PFSK-1 (cell line): Measurements from ENCODE around the gene EEFSEC.

Source experiments
- FOXP2 ChIP-seq: optimal IDR thresholded peaks from 2 replicates; pipeline ENCODE3; 2011; ENCODE audit warnings: borderline replicate concordance, control low read depth, inconsistent platforms; ENCODE audit not compliant: insufficient read depth; ENCODE audit errors: extremely low read length, extremely low read depth
- POLR2AphosphoS5 ChIP-seq: IDR thresholded peaks from 2 replicates; pipeline ENCODE4 v1.6.1; 2012; ENCODE audit warnings: low read depth, mild to moderate bottlenecking, control low read depth, low read length, moderate library complexity
- SIN3A ChIP-seq: IDR thresholded peaks from 2 replicates; pipeline ENCODE4 v1.6.1; 2012; ENCODE audit warnings: mild to moderate bottlenecking, low read length, moderate library complexity, borderline replicate concordance; ENCODE audit not compliant: insufficient read depth
- TAF1 ChIP-seq: IDR thresholded peaks from 2 replicates; pipeline ENCODE4 v1.6.1; 2012; ENCODE audit warnings: low read length, control low read depth, borderline replicate concordance; ENCODE audit not compliant: insufficient read depth
- TF ChIP-seq, protein P1 (sequence below), 2 experiments: IDR thresholded peaks; 2 replicates each; pipeline versions ENCODE4 v1.6.1 to v1.8.0; 2011 to 2012; ENCODE audit warnings: low read depth in 2 of 2, low read length in 2 of 2, control low read depth in 1 of 2, inconsistent platforms in 1 of 2, mild to moderate bottlenecking in 1 of 2, moderate library complexity in 1 of 2; ENCODE audit not compliant: insufficient read depth in 1 of 2

EEFSEC gene

DNA sequence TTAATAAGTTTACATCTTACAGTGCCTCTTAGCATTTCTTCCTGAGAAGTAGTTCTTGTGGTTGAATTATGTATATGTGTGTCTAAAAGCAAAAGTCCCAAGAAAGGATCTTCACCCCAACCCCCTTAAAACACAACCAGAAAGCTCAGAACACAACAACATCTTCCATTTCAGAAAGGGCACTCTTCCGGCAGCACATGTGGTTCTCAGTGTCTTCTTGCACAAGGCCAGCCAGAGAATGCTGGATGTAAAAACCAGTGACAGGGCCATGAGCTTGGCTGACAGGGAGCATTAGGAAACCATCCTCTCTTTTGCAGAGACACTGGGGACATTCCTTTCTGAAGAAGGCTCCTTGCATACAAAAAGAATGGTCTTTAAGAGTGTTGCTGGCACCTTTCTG is 45.0 kb downstream of the EEFSEC start:
- TF ChIP-seq SIN3A (no peak), FOXP2 (no peak), TAF1 (no peak), POLR2AphosphoS5 (no peak)
- TF ChIP-seq, protein P1, sequence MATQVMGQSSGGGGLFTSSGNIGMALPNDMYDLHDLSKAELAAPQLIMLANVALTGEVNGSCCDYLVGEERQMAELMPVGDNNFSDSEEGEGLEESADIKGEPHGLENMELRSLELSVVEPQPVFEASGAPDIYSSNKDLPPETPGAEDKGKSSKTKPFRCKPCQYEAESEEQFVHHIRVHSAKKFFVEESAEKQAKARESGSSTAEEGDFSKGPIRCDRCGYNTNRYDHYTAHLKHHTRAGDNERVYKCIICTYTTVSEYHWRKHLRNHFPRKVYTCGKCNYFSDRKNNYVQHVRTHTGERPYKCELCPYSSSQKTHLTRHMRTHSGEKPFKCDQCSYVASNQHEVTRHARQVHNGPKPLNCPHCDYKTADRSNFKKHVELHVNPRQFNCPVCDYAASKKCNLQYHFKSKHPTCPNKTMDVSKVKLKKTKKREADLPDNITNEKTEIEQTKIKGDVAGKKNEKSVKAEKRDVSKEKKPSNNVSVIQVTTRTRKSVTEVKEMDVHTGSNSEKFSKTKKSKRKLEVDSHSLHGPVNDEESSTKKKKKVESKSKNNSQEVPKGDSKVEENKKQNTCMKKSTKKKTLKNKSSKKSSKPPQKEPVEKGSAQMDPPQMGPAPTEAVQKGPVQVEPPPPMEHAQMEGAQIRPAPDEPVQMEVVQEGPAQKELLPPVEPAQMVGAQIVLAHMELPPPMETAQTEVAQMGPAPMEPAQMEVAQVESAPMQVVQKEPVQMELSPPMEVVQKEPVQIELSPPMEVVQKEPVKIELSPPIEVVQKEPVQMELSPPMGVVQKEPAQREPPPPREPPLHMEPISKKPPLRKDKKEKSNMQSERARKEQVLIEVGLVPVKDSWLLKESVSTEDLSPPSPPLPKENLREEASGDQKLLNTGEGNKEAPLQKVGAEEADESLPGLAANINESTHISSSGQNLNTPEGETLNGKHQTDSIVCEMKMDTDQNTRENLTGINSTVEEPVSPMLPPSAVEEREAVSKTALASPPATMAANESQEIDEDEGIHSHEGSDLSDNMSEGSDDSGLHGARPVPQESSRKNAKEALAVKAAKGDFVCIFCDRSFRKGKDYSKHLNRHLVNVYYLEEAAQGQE (IDR thresholded peaks at IDR 0.05; ENCODE audit: insufficient read depth in 1 of 2, low read depth in 2 of 2, low read length in 2 of 2): no peak

DNA sequence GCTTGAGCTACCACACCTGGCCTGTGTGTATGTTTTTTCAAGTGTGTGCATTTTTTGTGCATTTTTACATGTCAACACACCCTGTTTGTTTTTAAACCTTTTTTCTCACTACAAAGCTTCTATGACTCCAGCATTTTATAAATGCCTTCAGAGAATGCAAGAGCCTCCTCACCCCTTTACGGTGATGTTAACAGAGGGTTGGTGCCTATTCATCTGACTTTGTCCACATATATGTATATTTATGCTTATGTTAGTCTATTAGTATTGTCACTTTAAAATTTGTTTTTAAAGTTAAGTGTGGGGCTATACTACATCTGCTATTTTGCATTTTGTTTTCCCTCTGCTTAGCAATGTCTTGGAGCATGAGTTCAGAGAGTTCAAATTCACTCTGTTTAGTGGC is 45.8 kb downstream of the EEFSEC start:
- no peak for TF ChIP-seq POLR2AphosphoS5
- TF ChIP-seq, protein P1 (IDR thresholded peaks at IDR 0.05; ENCODE audit: insufficient read depth in 1 of 2, low read depth in 2 of 2, low read length in 2 of 2): no peak
- TF ChIP-seq SIN3A: no peak

DNA sequence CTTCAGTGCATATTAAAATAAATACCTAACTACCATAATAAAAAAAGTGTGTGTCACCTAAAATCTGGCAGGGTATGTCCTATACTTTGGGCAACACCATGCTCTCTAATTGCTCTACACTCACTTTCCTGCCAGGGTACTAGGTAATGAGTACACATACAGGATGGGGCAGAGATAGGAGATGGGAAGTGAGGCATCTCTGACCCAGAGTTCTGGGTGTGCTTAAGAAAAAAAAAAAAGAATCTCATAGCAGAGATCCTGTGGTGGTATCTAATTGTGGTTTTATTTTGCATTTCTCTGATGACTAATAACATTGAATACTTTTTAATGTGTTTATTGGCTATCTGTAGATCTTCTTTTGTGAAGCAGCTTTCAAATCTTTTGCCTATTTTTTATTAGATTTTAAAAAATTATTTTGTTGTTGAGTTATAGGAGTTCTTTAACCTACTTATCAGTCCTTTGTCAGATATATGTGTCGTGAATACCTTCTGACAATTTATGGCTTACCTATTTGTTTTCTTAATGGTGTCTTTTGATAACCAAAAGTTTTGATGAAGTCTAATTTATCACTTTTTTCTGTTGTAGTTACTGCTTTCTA is 48.0 kb downstream of the EEFSEC start:
- TF ChIP-seq POLR2AphosphoS5 (no peak), SIN3A (no peak), TAF1 (no peak), FOXP2 (no peak)
- TF ChIP-seq, protein P1 (IDR thresholded peaks at IDR 0.05; ENCODE audit: insufficient read depth in 1 of 2, low read depth in 2 of 2, low read length in 2 of 2): no peak

DNA sequence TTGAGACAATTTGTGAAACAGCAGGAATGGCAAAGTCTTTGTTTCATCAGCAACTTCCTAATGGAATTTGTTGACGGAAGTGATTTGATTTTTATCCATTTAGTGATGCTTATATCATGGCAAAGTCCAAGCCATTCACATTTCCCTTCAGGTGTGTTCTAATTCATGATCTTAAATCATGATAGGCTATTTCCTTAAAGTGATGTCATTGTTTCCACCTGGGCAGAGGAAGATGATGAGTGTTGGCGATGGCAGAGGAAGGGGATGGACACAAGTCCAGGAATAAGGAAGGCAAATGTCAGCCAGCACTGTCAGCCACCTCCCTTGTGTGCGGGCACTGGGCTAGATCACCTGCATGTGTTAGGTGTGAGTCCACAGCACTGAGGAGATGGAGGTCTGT is 49.9 kb downstream of the EEFSEC start:
- no peak for TF ChIP-seq FOXP2
- no peak for TF ChIP-seq POLR2AphosphoS5
- TF ChIP-seq, protein P1 (IDR thresholded peaks at IDR 0.05; ENCODE audit: insufficient read depth in 1 of 2, low read depth in 2 of 2, low read length in 2 of 2): no peak
- TF ChIP-seq TAF1: no peak

DNA sequence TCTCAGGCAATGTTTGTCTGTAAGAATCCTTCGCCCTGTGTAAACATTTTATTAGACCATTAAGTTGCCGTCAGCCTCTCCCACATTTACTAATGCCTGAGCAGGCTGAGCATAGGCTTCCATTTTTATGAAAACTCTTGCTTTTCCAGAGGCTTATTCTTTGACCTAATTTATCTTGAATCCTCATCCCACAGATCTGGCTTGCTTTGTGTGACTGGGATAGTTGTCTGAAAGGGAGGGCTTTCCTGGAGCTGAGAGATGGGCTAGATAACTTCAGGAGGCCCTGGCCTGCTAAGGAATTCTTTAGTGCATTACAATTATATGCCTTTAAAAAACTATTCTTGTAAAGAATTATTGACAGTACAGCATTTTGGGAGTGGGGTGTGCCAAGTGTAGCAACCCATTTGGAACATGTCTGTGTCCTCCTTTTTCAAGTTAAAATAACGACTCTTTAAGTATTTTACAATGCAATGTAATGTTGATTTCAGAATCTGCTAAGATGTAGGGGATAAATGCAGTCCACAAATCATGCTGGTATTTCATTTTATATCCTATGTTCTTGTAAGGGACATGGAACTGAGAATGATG is 52.4 kb downstream of the EEFSEC start:
- TF ChIP-seq, protein P1 (IDR thresholded peaks at IDR 0.05; ENCODE audit: insufficient read depth in 1 of 2, low read depth in 2 of 2, low read length in 2 of 2): no peak
- TF ChIP-seq POLR2AphosphoS5: no peak
- TF ChIP-seq SIN3A: no peak
- no peak for TF ChIP-seq TAF1
- no peak for TF ChIP-seq FOXP2
